GM19372 (cell line): ENCODE measurements around the gene IGSF23.
"Not testable (repeated sequence)": the region's sequence is repeated elsewhere in the genome, so short reads cannot be mapped to it uniquely, and the experiment has no call there.

Experiments
- ATAC-seq: cut with Tn5 transposase; IDR thresholded peaks from one replicate; pipeline ENCODE4 v1.9.1; 2021; ENCODE audit warnings: mild to moderate bottlenecking, low read depth, moderate library complexity; ENCODE audit not compliant: unreplicated experiment

IGSF23 gene

GRCh38 chr19:44608391-44608821 lies 5.0 kb upstream of the IGSF23 start:
- no peak for ATAC-seq

DNA sequence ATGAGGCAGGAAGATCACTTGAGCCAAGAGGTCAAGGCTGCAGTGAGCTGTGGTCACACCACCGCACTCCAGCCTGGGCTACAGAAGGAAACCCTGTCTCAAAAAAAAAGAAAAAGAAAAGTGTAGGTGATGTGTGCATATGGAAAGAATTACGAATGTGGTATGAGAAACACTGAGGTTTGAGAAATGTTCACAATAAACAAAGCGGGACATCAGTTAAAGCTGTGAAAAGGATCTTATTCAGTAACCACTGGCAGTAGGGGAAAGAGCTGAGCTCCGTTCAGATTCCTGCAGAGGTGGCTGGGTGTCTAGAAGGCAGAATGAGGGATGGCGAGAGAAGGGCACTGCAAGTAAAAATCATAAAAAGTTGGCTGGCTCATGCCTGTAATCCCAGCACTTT lies 4.1 kb upstream of the IGSF23 start:
- ATAC-seq: no peak

GRCh38 chr19:44610497-44610896 lies 2.9 kb upstream of the IGSF23 start:
- ATAC-seq: not testable (repeated sequence)

GRCh38 chr19:44611812-44612295 lies 1.5 kb upstream of the IGSF23 start:
- ATAC-seq: no peak

GRCh38 chr19:44614313-44614712 lies 950 bp downstream of the IGSF23 start:
- ATAC-seq: no peak

GRCh38 chr19:44615863-44616247 lies 2.5 kb downstream of the IGSF23 start:
- no peak for ATAC-seq

DNA sequence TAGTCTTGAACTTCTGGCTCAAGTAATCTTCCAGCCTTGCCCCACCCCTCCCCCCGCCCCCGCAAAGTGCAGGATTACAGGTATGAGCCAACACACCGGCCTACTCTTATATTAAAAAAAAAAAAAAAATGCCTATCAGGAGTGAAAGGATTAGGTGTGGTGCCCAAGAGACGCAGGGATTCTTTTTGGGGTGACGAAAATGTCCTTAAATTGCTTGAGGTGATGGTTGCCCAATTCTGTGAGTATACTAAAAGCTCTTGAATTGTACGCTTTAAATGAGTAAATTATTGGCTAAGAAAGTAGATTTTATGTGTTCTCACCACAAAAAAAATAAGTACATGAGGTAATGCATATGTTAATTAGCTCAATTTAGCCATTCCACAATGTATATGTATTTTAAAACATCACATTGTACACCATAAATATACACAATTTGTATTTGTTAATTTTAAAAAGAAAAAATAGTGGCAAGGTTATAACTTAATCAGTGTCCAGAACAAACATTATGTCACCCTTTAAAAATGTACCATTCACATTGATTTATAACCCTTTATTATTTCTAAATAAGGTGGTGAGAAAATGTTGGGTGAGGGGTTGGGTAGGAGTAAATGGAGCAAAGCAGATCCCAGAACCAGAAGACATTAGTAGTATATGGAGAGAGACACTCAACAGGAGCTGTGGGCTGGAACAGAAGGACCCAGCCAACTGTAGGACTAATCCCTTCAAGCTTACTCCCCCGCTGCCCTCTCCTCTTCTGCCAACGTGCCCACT lies 3.9 kb downstream of the IGSF23 start:
- no peak for ATAC-seq

DNA sequence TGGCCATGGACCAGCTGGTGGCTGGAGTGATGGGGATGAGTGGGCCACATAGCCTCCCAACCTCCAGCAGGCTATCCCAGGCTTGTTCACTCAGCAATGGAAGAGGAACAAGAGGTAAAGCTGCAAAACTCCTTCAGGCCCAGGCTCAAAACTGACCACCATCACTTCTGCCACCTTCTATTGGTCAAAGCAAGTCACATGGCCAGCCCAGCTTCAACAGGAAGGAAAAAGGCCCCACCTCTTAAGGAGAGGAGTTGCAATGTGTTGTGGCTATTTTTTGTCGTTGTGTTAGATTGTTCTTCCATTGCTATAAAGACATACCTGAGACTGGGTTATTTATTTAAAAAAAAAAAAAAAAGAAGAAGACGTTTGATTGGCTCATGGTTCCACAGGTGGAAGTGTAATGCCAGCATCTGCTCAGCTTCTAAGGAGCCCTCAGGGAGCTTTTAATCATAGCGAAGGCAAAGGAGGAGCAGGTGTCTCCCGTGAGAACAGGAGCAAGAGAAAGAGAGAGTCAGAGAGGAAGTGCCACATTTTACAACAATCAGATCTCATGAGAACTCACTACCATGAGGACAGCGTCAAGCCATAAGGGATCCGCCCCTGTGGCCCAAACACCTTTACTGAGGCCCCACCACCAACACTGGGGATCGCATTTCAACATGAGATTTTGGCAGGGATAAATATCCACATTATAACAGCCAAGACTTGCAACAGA lies 5.4 kb downstream of the IGSF23 start:
- ATAC-seq: no peak

DNA sequence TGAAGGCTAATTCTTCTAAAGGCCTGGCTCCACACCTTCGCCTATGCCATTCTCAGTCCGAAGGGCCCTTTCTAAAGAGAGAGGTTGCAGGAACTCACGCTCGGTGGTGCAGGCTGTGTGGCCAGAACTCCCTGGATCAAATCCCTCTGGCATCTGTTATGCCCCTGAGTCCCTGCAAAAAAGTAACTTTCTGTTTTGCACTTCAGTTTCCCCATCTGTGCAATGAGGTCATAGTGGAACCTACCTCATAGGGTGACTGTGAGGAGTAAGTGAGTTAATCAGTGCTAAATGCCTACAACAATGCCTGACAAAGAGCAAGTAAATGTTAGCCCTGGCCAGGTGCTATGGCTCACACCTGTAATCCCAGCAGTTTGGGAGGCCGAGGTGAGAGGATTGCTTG lies 7.3 kb downstream of the IGSF23 start:
- no peak for ATAC-seq

DNA sequence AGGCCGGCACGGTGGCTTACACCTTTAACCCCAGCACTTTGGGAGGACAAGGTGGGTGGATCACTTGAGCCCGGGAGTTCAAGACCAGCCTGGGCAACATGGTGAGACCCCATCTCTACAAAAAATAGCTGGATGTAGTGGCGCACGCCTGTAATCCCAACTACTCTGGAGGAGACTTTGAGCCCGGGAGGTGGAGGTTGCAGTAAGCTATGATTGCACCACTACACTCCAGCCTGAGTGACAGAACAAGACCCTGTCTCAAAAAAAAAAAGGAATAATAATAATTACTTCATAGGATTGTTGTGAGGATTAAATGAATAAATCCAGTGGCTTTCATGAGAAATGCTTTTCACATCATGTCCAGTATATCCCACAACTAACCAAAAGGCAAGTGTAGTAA lies 8.0 kb downstream of the IGSF23 start:
- ATAC-seq: no peak

DNA sequence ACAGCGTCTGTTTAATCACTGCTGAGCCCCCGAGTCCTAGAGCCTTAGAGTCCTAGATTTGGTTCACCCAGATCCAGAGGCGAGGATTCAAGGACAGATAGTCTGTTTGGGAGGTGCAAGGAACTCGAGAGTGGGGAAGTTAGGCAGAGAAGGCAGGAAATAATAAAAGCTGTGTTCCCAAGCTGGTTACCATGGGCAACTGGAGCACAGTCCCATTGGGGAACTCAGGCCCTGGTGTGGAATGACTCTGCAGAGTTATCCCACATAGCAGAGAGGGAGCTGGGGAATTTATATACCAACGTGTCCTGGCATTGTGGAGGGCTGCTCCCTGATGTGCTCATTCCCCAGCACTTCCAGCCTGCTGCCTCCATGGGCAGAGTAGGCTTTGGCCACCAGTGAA lies 9.7 kb downstream of the IGSF23 start:
- no peak for ATAC-seq

GRCh38 chr19:44623626-44624025 lies 10.3 kb downstream of the IGSF23 start:
- no peak for ATAC-seq

- ATAC-seq: no peak
Observed at GRCh38 chr19:44624840-44625354, 11.5 kb downstream of the IGSF23 start.

- not testable (repeated sequence) for ATAC-seq
Observed at GRCh38 chr19:44625637-44626036, 12.3 kb downstream of the IGSF23 start.

DNA sequence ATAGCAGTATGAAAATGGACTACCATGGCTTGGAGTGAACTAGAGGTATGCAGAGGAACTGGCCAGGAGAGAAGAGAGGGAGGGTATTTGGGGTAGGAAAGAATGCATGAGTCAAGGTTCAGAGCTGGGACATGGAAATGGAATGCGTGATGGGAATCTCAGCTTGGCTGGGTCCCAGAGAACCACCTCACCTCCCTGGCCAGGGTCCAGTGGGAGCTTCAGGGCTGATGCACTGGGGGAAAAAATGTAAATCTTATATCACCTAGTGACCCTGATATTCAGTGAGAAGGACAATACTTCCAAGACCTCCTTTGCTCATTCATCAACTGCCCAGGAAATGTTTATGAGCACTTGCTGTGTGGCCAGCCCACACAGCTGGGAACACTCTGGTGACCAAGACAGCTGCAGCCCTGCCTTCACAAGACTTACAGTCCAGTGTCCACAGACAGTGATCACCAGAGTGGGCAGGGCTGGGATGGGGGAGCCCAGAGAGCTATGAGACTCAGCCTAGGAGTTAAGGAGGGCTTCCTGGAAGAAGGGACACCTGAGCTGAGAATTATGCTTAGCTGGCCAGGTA lies 12.8 kb downstream of the IGSF23 start:
- ATAC-seq: no peak

GRCh38 chr19:44627631-44628030 lies 14.3 kb downstream of the IGSF23 start:
- no peak for ATAC-seq

DNA sequence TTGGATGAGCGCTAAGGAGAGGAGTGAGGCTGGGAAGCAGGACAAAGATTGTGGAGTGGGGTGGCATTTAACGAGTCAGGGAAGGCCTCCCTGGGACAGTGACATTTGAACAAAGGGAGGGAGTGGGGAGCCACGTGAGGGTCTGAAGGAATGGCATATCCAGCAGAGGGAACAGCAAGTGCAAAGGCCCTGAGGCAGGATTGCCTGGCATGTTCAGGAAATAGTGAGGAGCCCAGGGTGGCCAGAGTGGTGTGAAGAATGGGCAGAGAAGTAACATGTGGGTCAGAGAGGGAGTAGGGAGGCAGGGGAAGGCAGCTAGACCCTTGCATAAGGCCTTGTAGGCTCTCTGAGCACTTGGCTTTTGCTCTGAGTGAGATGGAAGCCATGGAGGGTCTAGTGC lies 15.4 kb downstream of the IGSF23 start:
- ATAC-seq: no peak

- ATAC-seq: not testable (repeated sequence)
Observed at GRCh38 chr19:44631611-44632010, 18.2 kb downstream of the IGSF23 start.

GRCh38 chr19:44634058-44634457 lies 20.7 kb downstream of the IGSF23 start:
- ATAC-seq: not testable (repeated sequence)

DNA sequence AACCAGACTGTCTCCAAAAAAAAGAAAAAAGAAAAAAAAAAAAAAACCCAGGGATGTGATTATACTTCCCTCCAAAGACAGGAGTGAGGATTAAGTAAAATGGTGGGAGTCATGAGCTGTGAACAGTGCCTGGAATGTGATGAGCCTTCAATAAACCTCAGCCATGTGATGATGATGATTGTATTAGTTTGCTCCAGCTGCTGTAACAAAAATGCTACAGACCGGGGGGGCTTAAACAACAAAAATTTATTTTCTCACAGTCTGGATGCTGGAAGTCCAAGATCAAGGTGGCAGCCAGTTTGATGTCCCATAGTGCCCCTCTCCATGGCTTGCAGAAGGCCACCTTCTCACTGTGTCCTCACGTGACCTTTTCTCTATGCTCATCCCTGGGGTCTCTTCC lies 21.4 kb downstream of the IGSF23 start:
- ATAC-seq: no peak
